ENCODE results near the gene NEK4.

The NEK4 gene

GRCh38 chr3:52712291-52713212 is 58.2 kb downstream of the NEK4 start:
- Mint-ChIP-seq H3K27me3 (no peaks in the 10 kb centered on the region), H3K9me3 (no peaks in the 10 kb centered on the region), H3K4me1 (peaks cover 12% of the 10 kb centered on the region), H3K27ac (no peak overlapping the region), H3K36me3 (peaks cover 22% of the 10 kb centered on the region), H3K4me3 (no peak overlapping the region)
- ATAC-seq = no peak

GRCh38 chr3:52710512-52710911 is 60.2 kb downstream of the NEK4 start:
- ATAC-seq = no peak
- peaks cover 17% of the 10 kb centered on the region for H3K4me1 Mint-ChIP-seq
- H3K27me3 Mint-ChIP-seq = no peaks in the 10 kb centered on the region
- H3K9me3 Mint-ChIP-seq = no peaks in the 10 kb centered on the region
- no peak overlapping the region for H3K4me3 Mint-ChIP-seq
- H3K27ac Mint-ChIP-seq = peak overlapping the region; percentile 60
- peaks cover 22% of the 10 kb centered on the region for H3K36me3 Mint-ChIP-seq

DNA sequence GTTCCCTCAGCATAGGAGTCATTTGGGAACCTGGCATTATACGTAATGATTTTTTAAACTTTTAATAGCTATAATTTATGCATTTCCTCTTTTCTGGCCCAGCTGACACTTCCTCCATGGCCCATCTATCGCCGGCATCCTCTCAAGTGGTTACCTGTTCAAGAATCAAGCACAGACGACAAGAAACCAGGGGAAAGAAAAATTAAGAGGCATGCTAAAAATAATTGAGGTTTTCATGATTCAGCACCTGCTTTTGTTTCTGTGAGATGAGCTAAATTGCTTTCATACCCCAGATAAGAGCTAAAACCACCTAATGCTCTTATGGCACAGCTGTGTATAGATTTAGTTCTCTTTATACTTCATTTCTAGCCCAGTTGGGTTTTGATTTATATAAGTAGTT is 63.2 kb downstream of the NEK4 start:
- peaks cover 36% of the 10 kb centered on the region for H3K4me1 Mint-ChIP-seq
- H3K4me3 Mint-ChIP-seq = peak overlapping the region; percentile 99
- no peaks in the 10 kb centered on the region for H3K27me3 Mint-ChIP-seq
- H3K36me3 Mint-ChIP-seq = peaks cover 17% of the 10 kb centered on the region
- peak overlapping the region; percentile 96 for H3K27ac Mint-ChIP-seq
- no peaks in the 10 kb centered on the region for H3K9me3 Mint-ChIP-seq
- no peak for ATAC-seq

GRCh38 chr3:52705688-52706686 is 64.8 kb downstream of the NEK4 start, which contains the start of the genes GLT8D1 and SPCS1:
Gene GLT8D1, minus strand, starts transcription at chr3:52705791. Its CDS starts 5,331 bp downstream, at chr3:52700460.
Gene SPCS1, plus strand, starts transcription at chr3:52706106. Its CDS starts 141 bp downstream, at chr3:52706247.
- H3K4me1 Mint-ChIP-seq = peaks cover 36% of the 10 kb centered on the region
- peak; percentile 96 for ATAC-seq
- H3K36me3 Mint-ChIP-seq = peaks cover 6% of the 10 kb centered on the region
- peak within 1 kb of the TSS; percentile 96 for H3K27ac Mint-ChIP-seq
- no peaks in the 10 kb centered on the region for H3K27me3 Mint-ChIP-seq
- H3K9me3 Mint-ChIP-seq = no peaks in the 10 kb centered on the region
- H3K4me3 Mint-ChIP-seq = peak within 1 kb of the TSS; percentile 99

DNA sequence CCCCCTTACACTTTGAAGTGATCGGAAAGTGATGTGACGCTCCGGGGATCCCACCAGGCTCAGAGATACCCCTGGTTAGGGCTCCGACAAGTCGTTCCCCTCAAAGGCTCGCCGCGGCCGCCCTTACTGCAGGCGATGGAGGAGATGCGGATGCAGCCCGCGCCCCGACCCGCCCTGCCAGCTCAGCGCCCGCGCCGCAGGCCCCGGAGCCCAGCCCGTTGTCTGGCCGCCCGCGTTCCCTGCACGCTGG is 65.4 kb downstream of the NEK4 start:
- Mint-ChIP-seq H3K36me3 (peaks cover 6% of the 10 kb centered on the region), H3K4me3 (peak overlapping the region; percentile 99), H3K9me3 (no peaks in the 10 kb centered on the region), H3K27me3 (no peaks in the 10 kb centered on the region), H3K4me1 (peaks cover 34% of the 10 kb centered on the region), H3K27ac (peak overlapping the region; percentile 96)
- ATAC-seq = no peak

DNA sequence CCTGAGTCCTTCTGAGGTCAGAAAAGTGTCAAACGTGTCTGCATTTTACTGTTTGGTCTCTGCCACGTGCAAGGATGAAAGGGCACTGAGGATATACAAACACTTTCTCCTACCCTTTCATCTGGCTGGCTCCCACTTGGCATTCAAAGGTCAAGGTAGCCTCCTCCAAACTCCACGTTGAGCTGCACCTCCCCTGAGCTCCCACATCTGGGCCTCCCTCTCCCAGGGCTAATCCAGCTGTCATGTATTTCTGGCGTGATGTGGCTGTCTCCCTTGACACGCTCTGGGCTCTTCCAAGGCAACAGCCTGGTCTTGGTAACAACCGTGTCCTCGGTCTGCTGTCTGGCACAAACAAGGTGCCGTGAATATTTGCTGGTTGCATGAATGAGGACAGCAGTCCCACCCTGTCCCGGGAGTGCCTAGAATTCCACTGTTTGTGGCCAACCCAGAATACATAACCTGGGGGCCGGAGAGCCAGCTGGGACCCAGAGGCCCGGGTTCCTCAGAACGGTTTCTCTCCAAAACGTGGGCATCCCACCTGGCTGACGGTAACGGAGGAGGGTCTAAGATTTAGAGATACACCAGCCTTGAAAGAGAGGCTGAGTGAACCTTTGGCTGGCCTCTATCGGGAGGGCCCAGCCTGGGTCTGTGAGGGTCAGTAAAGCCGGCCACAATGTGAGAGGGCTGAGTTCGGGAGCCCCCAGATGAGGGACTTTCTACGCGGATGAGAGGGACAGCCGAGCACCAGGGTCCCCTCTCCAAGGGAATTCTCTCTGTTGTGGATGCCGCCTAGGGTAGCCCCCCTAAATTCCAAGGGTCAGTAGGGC is 65.9 kb downstream of the NEK4 start:
- ATAC-seq = peak; percentile 2

DNA sequence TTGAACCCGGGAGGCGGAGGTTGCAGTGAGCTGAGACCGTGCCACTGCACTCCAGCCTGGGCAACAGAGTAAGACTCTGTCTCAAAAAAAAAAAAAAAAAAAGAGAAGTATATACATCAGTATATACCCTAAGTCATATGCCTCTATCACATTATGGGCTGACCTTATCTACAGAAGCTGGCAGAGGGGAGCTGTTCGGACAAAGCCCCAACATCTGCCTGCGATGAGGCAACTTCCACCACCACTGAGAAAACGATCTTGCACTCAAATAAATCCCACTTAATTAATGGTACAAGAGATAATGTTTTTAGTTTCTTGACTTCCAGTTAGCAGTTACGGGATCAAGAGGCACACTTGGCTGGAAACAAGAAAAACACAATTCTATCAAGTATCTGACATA is 67.4 kb downstream of the NEK4 start:
- no peaks in the 10 kb centered on the region for H3K9me3 Mint-ChIP-seq
- no peak overlapping the region for H3K27ac Mint-ChIP-seq
- no peaks in the 10 kb centered on the region for H3K36me3 Mint-ChIP-seq
- H3K4me1 Mint-ChIP-seq = peaks cover 28% of the 10 kb centered on the region
- ATAC-seq = no peak
- H3K4me3 Mint-ChIP-seq = no peak overlapping the region
- H3K27me3 Mint-ChIP-seq = no peaks in the 10 kb centered on the region

More for the DNA sequence above, 65.9 kb downstream of the NEK4 start:
- no peaks in the 10 kb centered on the region for H3K27me3 Mint-ChIP-seq
- peaks cover 29% of the 10 kb centered on the region for H3K4me1 Mint-ChIP-seq
- peak overlapping the region; percentile 96 for H3K27ac Mint-ChIP-seq
- peaks cover 6% of the 10 kb centered on the region for H3K36me3 Mint-ChIP-seq
- peak overlapping the region; percentile 99 for H3K4me3 Mint-ChIP-seq
- no peaks in the 10 kb centered on the region for H3K9me3 Mint-ChIP-seq

- Mint-ChIP-seq H3K9me3 (no peaks in the 10 kb centered on the region), H3K36me3 (peaks cover 31% of the 10 kb centered on the region), H3K4me3 (no peak overlapping the region), H3K27ac (peak overlapping the region; percentile 55), H3K4me1 (peaks cover 7% of the 10 kb centered on the region), H3K27me3 (no peaks in the 10 kb centered on the region)
- ATAC-seq = no peak
Observed at GRCh38 chr3:52697632-52697965, 73.1 kb downstream of the NEK4 start.

DNA sequence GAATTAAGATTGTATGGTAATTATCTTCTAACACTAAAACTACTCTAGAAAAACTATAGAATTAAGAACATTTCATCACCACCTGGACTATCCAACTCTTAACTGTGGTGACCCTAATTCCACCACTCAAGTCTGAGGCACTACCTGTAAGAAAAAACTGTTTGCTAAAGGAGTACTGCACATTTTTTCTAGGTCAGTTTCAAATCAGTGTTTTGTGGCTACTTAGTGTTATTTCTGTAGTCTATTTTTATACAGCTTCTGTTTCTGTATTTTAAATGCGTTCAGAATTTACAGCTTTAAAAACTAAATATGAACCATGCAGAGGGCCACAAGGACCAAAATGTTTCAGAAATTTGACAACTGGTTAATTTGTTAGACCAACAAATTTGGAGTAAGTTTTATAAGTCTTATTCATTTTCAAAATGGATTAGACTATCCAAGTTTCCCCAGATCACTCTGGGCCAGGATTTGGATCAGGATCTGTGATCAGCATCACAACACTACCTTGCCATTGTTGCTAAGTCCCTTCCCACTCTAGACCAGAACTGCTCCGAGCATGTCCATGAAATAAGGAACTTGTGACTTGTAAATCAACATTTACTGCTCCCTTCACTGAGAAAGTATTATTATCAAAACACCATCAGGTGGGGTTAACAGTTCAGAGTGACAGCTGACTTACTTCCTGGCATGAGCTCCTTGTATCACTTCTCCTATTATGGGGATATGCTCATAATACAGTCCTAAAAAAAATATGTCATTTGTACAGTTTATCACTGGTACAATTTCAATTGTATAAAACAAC is 73.7 kb downstream of the NEK4 start:
- peak overlapping the region; percentile 55 for H3K27ac Mint-ChIP-seq
- no peak for ATAC-seq
- no peak overlapping the region for H3K4me3 Mint-ChIP-seq
- H3K27me3 Mint-ChIP-seq = no peaks in the 10 kb centered on the region
- peaks cover 32% of the 10 kb centered on the region for H3K36me3 Mint-ChIP-seq
- H3K9me3 Mint-ChIP-seq = no peaks in the 10 kb centered on the region
- peaks cover 7% of the 10 kb centered on the region for H3K4me1 Mint-ChIP-seq

GRCh38 chr3:52695798-52696671 is 74.7 kb downstream of the NEK4 start:
- H3K4me3 Mint-ChIP-seq = no peak overlapping the region
- no peaks in the 10 kb centered on the region for H3K9me3 Mint-ChIP-seq
- peaks cover 32% of the 10 kb centered on the region for H3K36me3 Mint-ChIP-seq
- peaks cover 7% of the 10 kb centered on the region for H3K4me1 Mint-ChIP-seq
- no peak overlapping the region for H3K27ac Mint-ChIP-seq
- no peak for ATAC-seq
- no peaks in the 10 kb centered on the region for H3K27me3 Mint-ChIP-seq

DNA sequence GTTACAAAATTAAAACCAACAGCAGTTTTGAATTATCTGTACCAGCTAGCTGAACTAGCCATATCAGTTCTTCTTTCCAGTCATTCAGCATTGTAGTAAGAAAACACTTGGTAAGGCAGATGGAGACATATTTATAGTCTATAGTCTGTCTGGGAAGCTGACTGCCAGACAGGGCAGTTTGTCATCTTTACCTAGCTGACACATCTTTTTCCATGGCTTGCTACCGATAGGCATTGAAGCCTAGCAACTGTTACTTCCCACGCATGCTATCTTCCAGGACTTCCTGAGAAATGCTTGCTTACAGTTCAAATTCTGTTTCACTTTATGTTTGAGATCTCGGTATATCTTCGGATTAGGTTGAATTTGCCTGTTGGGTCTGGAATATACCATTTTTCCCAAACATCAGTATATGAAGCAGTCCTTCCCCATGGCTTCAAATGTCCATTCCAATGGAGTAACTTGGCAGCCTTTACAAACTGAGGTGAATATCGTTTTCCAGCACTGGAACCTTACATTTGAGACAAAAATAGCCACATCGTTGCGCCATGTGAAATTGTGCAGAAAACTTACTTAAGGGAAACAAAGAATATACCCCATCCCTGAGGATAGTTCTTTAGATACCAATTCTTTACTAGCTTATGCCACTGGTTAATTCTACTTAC is 76.1 kb downstream of the NEK4 start:
- H3K27ac Mint-ChIP-seq = no peak overlapping the region
- no peak overlapping the region for H3K4me3 Mint-ChIP-seq
- H3K9me3 Mint-ChIP-seq = no peaks in the 10 kb centered on the region
- no peaks in the 10 kb centered on the region for H3K27me3 Mint-ChIP-seq
- peaks cover 44% of the 10 kb centered on the region for H3K36me3 Mint-ChIP-seq
- no peak for ATAC-seq
- H3K4me1 Mint-ChIP-seq = peaks cover 8% of the 10 kb centered on the region

- H3K27ac Mint-ChIP-seq = peak overlapping the region; percentile 55
- no peak overlapping the region for H3K4me3 Mint-ChIP-seq
- peaks cover 60% of the 10 kb centered on the region for H3K36me3 Mint-ChIP-seq
- H3K4me1 Mint-ChIP-seq = peaks cover 19% of the 10 kb centered on the region
- no peak for ATAC-seq
- H3K27me3 Mint-ChIP-seq = no peaks in the 10 kb centered on the region
- H3K9me3 Mint-ChIP-seq = no peaks in the 10 kb centered on the region
Observed at GRCh38 chr3:52693071-52693470, 77.7 kb downstream of the NEK4 start.

DNA sequence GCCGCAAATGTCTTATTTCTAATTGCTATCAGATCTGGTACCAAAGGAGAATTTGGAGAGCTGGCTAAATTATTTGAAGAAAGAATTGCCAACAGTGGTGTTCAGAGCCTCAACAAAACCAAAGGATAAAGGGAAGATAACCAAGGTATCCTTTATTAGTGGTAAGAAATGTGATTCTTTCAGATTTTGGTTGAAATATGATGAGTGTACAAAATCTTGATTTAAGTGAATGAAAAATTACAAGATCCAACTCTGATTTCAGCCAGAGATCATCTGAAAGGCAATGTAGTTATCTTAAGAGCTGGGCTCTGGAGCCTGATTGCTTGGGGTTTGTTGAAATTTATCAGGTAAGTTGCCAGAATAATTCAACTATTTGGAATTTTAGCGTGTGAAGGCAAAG is 80.2 kb downstream of the NEK4 start:
- H3K9me3 Mint-ChIP-seq = no peaks in the 10 kb centered on the region
- H3K27ac Mint-ChIP-seq = no peak overlapping the region
- ATAC-seq = no peak
- H3K4me1 Mint-ChIP-seq = peaks cover 27% of the 10 kb centered on the region
- H3K27me3 Mint-ChIP-seq = no peaks in the 10 kb centered on the region
- no peak overlapping the region for H3K4me3 Mint-ChIP-seq
- peaks cover 62% of the 10 kb centered on the region for H3K36me3 Mint-ChIP-seq

Measured in stimulated activated memory B cell treated with anti-CD40 and anti-IgM and Interleukin-4, amounts not matched to agents 10 μg/mL and 1 μg/mL and 100 μg/mL, for 72 hours (primary cell).